Central memory CD4-positive, alpha-beta T cell (primary cell): ENCODE measurements around the gene FEZ2.
"Not testable (repeated sequence)": the region's sequence is repeated elsewhere in the genome, so short reads cannot be mapped to it uniquely, and the experiment has no call there.

Source experiments
- DNase-seq: peaks from one replicate; pipeline ENCODE4 v3.0.0; 2022
- total RNA-seq, 3 experiments: gene quantifications; one replicate each; lab custom pipeline; 2026; lab: John Stamatoyannopoulos, UW

FEZ2 gene, protein sequence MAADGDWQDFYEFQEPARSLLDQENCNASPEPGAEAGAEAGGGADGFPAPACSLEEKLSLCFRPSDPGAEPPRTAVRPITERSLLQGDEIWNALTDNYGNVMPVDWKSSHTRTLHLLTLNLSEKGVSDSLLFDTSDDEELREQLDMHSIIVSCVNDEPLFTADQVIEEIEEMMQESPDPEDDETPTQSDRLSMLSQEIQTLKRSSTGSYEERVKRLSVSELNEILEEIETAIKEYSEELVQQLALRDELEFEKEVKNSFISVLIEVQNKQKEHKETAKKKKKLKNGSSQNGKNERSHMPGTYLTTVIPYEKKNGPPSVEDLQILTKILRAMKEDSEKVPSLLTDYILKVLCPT
- 13.6 to 19.9 (median 17.9) reads per million in 3 experiments for total RNA-seq

- peak; percentile 37 for DNase-seq
Measured at GRCh38 chr2:36597532-36598377, at the start of gene FEZ2. TSS of gene FEZ2 (minus strand) at chr2:36598168. CDS start at chr2:36598142, 26 bp downstream.

DNA sequence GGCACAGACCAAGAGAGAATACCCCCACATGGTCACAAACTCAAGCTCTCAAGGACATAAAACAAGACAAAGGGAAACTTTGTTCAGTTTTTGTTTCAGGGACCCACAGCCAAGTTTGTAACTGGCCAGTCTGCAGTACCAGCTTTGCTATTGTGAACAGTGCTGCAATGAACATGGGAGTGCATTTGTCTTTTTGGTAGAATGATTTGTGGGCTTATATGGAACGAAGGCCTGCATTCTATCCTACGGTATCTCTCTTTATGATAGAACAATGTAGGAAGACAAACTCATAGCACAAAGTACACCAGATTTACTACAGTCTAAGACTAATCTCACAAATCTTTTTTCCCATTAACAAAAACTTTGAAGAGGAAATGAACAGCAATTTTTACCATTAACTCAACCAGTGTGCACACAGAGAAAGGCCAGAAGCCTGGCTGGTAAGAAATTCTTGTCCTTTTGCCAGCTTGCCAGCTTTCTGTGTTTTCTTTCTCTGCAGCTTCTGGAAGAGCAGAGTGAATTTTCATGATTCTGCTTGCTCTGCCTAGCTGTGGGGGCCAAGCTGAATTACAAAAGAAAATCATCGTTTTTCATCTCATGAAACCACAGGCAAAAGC is 37.1 kb upstream of the FEZ2 start:
- DNase-seq, result no peak

GRCh38 chr2:36633470-36634092 is 35.6 kb upstream of the FEZ2 start:
- DNase-seq, result no peak

DNA sequence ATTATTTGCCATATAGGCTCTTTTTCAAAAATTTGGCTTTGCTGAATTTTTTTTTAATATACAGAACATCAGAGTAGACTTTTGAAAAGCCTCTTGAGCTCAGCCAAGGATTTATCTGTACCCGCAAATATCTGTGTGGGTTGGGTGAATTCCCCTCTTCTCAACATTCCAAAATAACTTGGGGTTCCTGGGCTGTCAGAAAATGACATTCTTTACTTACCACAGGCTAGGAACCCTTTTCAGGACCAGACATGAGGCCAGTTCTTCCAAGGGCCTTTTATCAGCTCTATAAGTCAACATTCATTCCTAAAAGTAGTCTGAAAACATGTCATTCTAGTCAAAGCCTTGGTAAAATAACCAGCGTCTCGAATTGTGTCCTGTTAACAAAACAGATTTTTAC is 28.8 kb upstream of the FEZ2 start:
- no peak for DNase-seq

GRCh38 chr2:36626071-36626470 is 28.1 kb upstream of the FEZ2 start:
- DNase-seq, result no peak

GRCh38 chr2:36625304-36625703 is 27.3 kb upstream of the FEZ2 start:
- no peak for DNase-seq

DNA sequence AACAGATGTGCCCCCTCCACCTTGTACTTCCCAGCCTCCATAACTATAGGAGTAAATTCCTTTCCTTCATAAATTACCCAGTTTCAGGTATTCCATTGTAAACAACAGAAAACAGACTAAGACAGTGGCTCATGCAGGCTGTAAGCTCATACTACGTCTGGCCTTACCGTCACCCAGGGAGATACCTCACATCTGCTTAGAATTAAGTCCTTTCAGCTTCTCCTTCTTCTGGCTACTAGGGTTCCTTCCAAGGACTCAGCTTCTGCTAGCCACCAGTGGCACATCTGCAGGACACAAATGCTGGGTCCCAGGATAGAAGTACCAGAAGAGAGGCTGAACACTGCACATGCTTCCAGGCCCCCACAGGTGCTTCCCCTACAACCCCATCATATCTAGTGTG is 22.4 kb upstream of the FEZ2 start:
- DNase-seq, result no peak

- no peak for DNase-seq
Measured at GRCh38 chr2:36618381-36618780, 20.4 kb upstream of the FEZ2 start.

DNA sequence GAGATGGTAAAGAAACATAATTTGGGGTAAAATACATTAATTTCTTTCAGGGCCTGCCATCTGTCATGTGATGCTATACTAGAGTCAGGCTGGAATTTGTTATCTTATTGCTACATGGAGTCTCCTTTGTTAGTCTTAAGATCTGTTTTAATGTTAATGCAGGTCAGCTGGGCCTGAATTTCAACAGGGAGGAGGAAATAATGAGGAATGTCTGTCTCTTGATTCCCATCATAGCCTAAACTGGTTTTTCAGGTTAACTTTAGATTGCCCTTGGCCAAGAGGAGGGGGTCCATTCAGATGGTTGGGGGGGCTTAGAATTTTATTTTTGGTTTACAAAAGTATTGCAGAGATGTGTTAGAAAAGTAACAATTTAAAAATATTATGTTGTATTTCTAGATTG is 19.0 kb upstream of the FEZ2 start:
- DNase-seq, result no peak

DNA sequence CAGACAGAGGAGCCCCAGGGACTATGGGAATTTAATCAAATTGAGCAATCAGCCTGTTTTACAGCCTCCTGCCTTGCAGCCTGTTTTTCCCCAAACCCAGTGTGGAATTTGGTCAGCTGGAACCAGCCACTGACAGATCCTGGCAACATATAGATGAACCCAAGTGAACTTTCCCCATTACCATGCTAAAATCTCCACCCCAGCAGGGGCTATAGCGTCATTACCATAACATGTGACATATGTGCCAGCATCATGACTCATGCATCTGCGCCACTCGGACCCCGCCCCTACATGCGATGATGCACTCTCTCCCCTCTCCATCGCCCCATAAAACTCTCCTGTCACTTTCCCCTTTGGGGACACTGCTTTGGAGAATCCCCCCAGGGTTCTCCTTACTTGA is 17.3 kb upstream of the FEZ2 start:
- DNase-seq, result no peak

GRCh38 chr2:36613801-36614200 is 15.8 kb upstream of the FEZ2 start:
- no peak for DNase-seq

DNA sequence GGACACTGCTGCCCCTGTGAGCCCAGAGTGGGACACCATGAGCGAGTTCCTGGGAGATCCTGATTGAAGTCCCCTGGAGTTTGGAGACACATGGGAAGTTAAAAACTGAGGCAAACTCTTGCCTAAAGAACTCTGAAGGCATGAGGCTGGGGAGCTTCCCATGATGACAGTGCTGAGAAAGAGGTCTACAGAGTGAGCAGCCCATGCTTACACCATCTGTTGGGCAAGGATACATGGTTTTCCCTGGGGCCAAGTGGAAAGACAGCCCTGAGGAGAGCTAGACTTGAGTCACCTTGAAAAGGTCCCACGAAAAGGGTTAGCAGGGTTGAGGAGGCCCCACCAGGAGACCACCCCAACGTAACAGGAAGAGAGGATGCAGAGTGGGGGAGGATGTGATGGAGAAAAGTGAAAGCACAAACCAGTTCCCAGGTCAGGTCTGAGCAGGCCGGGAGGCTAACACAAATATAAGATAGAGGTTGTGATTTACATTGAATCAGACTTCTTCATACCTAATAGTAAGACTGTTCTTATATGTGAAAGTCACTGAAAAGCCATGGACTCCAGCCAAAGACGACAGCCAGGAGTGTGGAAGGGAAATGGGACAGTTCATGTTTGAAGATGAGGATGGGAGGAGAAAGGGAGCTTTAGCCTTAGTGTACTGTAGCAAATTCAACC is 13.5 kb upstream of the FEZ2 start:
- no peak for DNase-seq

DNA sequence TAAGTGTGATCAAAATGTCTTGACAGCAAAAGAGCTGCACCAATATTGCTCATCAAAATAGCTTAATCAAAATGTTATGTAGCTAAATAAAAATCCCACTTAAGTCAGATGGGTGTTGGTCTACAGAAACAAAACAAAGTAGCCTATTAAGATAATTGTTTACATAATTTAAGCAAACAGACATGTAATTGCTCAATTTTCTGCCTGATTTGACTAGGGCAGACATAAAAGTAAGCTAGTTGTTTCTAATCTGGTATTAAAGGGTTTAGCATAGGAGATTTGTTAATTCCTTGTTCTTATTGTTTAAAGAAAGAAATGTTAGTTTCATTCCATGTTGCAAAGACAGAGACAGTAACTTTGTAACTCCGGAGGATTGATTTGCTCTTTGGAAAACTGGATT is 11.5 kb upstream of the FEZ2 start:
- DNase-seq, result no peak

DNA sequence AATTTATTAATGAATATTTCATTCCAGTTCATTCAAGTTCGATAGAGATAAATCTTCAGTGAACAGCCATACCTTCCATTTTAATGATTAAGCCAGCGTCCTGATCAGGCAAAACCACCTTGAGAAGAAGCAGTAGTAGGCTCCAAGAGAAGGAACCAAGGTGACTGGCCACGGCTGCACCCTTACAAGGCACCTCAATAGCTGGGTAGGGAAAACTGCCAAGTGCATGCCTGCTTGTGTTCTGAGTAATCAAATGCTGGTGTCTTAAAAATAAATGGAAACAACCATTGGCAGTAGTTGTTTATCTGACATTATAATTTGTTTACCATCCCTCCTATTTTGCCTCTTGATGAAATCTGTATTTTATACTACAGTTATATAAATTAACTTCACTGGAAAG is 10.0 kb upstream of the FEZ2 start:
- no peak for DNase-seq

- no peak for DNase-seq
Measured at GRCh38 chr2:36606925-36607324, 9.0 kb upstream of the FEZ2 start.

DNA sequence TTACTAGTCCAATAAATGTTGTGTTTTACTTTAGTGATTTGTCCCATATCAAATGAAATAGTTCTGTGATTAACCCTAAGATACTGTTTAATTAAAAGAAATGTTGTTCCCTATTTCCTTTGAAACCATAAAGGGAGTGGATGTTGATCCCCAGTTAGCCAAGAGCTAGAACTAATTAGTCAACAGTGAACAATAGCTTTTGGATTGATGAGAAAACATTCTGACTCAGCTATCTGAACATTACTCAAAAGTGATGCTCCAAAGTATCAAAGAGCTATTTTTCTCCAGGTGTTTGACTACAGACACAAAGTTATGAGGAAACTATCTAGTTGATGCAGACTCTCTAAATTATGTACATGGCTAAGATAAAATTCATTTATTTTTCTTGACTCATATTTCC is 7.3 kb upstream of the FEZ2 start:
- DNase-seq, result no peak

GRCh38 chr2:36603629-36604028 is 5.7 kb upstream of the FEZ2 start:
- DNase-seq, result not testable (repeated sequence)

- no peak for DNase-seq
Measured at GRCh38 chr2:36597003-36597531, 901 bp downstream of the FEZ2 start.

GRCh38 chr2:36596397-36596796 is 1.6 kb downstream of the FEZ2 start:
- no peak for DNase-seq

- DNase-seq, result no peak
Measured at GRCh38 chr2:36594849-36595248, 3.1 kb downstream of the FEZ2 start.

- DNase-seq, result no peak
Measured at GRCh38 chr2:36589230-36589630, 8.7 kb downstream of the FEZ2 start.

GRCh38 chr2:36587556-36587955 is 10.4 kb downstream of the FEZ2 start:
- DNase-seq, result no peak
